ENCODE data around the gene ZNF57. TPM values are rescaled to one million over a fixed set of nuclear protein-coding genes. Genes with fewer than 3 reads are reported as not detected.

The ZNF57 gene
- total RNA-seq, 1 experiment from 2014 or later: 5.8 TPM

- intact Hi-C loops (cut with micrococcal nuclease; ENCODE audit: unreplicated experiment): no loop called here
- CTCF ChIA-PET: no interaction called here
- no peak for DNase-seq
- no peaks in the 10 kb centered on the region for H3K4me1 ChIP-seq
- POLR2A ChIA-PET: no interaction called here
- H3K36me3 ChIP-seq (ENCODE audit: control insufficient read depth, insufficient read depth, low read length): no peaks in the 10 kb centered on the region
- Mint-ChIP-seq H3K4me3 (ENCODE audit: unreplicated experiment) (no peak overlapping the region), H3K4me1 (ENCODE audit: low read depth, unreplicated experiment) (peaks cover 6% of the 10 kb centered on the region), H3K27ac (ENCODE audit: unreplicated experiment) (no peak overlapping the region), H3K27me3 (ENCODE audit: insufficient read depth, unreplicated experiment) (no peaks in the 10 kb centered on the region), H3K36me3 (ENCODE audit: insufficient read depth, unreplicated experiment) (peaks cover 15% of the 10 kb centered on the region), H3K9me3 (ENCODE audit: unreplicated experiment) (peaks cover 9% of the 10 kb centered on the region)
- no peaks in the 10 kb centered on the region for H3K27me3 ChIP-seq (replicated peaks; ENCODE audit: control insufficient read depth, insufficient read depth, low read length)
- H3K4me3 ChIP-seq (ENCODE audit: low read depth, low read length): no peak overlapping the region
- TF ChIP-seq CTCF (IDR thresholded peaks at IDR 0.05; ENCODE audit: insufficient read depth in 1 of 2, low read depth in 1 of 2, low read length in 1 of 2, severe bottlenecking in 1 of 2, unreplicated experiment in 1 of 2): no peak
- BruUV-seq (replicated peaks): no TSS peak
- H3K9me3 ChIP-seq: no peaks in the 10 kb centered on the region
Measured at GRCh38 chr19:2863816-2864215, 36.9 kb upstream of the ZNF57 start.

DNA sequence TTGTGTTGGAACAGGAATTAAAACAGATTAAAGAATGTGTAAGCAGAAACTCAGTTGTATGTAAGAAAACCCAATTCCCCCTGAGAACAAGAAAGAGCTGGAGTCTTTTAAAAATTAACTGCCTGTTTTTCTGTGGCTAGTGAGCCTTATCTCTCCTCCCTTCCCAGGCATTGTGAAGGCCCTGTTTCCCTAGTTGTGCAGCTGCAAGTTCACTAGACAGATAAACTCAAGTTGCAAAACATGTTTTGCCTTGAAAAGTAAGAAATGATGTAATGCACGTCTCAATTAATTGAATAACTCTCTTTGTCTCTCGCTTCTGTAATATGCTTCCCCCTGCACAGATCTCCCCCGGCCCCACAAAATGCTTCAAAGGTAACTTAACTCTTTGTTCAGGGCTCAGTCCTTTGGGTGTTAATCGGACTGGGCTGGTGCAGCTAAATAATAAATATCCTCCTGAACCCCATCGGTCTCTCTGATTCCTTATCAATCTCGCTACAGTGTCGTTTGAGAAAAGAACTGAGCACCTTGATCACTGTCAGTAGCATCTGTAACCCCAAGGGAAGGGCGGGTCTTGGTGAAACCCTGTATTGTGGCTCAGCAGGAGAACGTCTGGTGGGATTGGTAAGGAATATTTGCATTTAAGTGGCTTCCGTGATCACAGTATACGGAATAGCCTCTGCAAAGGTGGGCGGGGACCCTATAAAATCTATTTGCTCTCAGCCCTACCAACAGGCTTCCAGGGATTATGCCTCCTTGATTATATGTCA lies 35.2 kb upstream of the ZNF57 start:
- no peak for DNase-seq
- no peaks in the 10 kb centered on the region for H3K27me3 Mint-ChIP-seq (ENCODE audit: insufficient read depth, unreplicated experiment)
- intact Hi-C loops (cut with micrococcal nuclease; ENCODE audit: unreplicated experiment): no loop called here
- peaks cover 10% of the 10 kb centered on the region for H3K36me3 Mint-ChIP-seq (ENCODE audit: insufficient read depth, unreplicated experiment)
- peaks cover 6% of the 10 kb centered on the region for H3K4me1 Mint-ChIP-seq (ENCODE audit: low read depth, unreplicated experiment)
- Histone ChIP-seq H3K36me3 (ENCODE audit: control insufficient read depth, insufficient read depth, low read length) (no peaks in the 10 kb centered on the region), H3K4me3 (ENCODE audit: low read depth, low read length) (no peak overlapping the region), H3K4me1 (no peaks in the 10 kb centered on the region), H3K9me3 (no peaks in the 10 kb centered on the region), H3K27me3 (replicated peaks; ENCODE audit: control insufficient read depth, insufficient read depth, low read length) (no peaks in the 10 kb centered on the region)
- POLR2A ChIA-PET: no interaction called here
- H3K9me3 Mint-ChIP-seq (ENCODE audit: unreplicated experiment): peaks cover 21% of the 10 kb centered on the region
- H3K4me3 Mint-ChIP-seq (ENCODE audit: unreplicated experiment): no peak overlapping the region
- no TSS peak for BruUV-seq (replicated peaks)
- TF ChIP-seq CTCF (IDR thresholded peaks at IDR 0.05; ENCODE audit: insufficient read depth in 1 of 2, low read depth in 1 of 2, low read length in 1 of 2, severe bottlenecking in 1 of 2, unreplicated experiment in 1 of 2): no peak
- no peak overlapping the region for H3K27ac Mint-ChIP-seq (ENCODE audit: unreplicated experiment)
- CTCF ChIA-PET: interaction anchor here (0.6 kb wide), 1 partner anchor 22 kb away, joined by 3 read pairs; no protein-coding TSS in a partner anchor

DNA sequence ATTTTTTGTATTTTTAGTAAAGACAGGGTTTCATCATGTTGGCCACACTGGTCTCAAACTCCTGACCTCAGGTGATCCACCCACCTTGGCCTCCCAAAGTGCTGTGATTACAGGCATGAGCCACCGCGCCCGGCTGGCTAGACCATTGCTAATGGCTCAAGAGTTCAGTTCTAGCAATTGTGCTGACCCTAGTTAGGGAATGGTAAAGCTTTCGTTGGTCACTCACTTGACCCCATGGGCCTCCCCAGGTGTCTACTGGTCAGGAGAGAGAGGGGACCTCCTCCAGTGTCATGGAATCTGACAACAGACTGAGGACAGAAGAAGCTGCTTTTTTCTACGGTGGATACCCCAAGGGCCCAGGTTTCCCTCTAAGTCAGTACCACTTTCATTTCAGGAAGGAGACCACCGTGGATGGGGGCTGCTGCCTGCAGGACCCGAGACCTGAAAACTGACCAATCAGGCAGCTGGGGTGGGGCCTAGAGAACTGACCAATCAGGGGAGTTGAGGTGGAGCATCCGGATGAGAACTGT lies 34.2 kb upstream of the ZNF57 start:
- peaks cover 10% of the 10 kb centered on the region for H3K36me3 Mint-ChIP-seq (ENCODE audit: insufficient read depth, unreplicated experiment)
- BruUV-seq (replicated peaks): no TSS peak
- DNase-seq: no peak
- no peak for TF ChIP-seq CTCF (IDR thresholded peaks at IDR 0.05; ENCODE audit: insufficient read depth in 1 of 2, low read depth in 1 of 2, low read length in 1 of 2, severe bottlenecking in 1 of 2, unreplicated experiment in 1 of 2)
- Histone ChIP-seq H3K27me3 (replicated peaks; ENCODE audit: control insufficient read depth, insufficient read depth, low read length) (no peaks in the 10 kb centered on the region), H3K4me1 (no peaks in the 10 kb centered on the region), H3K36me3 (ENCODE audit: control insufficient read depth, insufficient read depth, low read length) (no peaks in the 10 kb centered on the region), H3K4me3 (ENCODE audit: low read depth, low read length) (no peak overlapping the region), H3K9me3 (no peaks in the 10 kb centered on the region)
- H3K9me3 Mint-ChIP-seq (ENCODE audit: unreplicated experiment): peaks cover 30% of the 10 kb centered on the region
- no peaks in the 10 kb centered on the region for H3K27me3 Mint-ChIP-seq (ENCODE audit: insufficient read depth, unreplicated experiment)
- intact Hi-C loops (cut with micrococcal nuclease; ENCODE audit: unreplicated experiment): no loop called here
- ChIA-PET POLR2A (interaction anchor here (1.0 to 1.2 kb wide), 2 partner anchors 25 to 34 kb away, joined by 5 to 7 read pairs; partner anchors contain the start of genes ZNF555 and ZNF57), CTCF (interaction anchor here (0.7 to 1.2 kb wide), 2 partner anchors 21 to 76 kb away, joined by 3 to 4 read pairs; no protein-coding TSS in a partner anchor)
- H3K4me1 Mint-ChIP-seq (ENCODE audit: low read depth, unreplicated experiment): peaks cover 6% of the 10 kb centered on the region
- H3K4me3 Mint-ChIP-seq (ENCODE audit: unreplicated experiment): peak overlapping the region; percentile 77
- peak overlapping the region; percentile 82 for H3K27ac Mint-ChIP-seq (ENCODE audit: unreplicated experiment)
